Measurements from ENCODE around the gene CDH13.

DNA sequence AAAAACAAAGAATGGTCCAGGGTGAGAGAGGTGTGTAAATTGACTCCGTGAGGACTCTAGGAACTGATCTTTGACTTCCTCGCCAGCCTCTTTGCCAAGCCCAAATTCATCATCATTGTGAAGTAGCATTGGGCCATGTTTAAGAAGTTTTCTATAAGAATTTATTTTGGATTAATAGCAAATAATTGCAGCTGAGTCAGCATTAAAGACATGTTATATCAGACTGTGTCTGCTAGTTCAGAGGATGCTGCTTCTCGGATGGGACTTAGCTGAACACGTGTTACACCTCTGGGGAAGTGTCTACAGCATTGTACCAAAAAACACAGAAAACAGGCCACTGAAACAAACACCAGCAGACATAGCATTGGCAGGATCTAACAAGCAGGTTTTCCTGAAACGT lies 366.6 kb downstream of the CDH13 start:
- TF ChIP-seq, protein P1, sequence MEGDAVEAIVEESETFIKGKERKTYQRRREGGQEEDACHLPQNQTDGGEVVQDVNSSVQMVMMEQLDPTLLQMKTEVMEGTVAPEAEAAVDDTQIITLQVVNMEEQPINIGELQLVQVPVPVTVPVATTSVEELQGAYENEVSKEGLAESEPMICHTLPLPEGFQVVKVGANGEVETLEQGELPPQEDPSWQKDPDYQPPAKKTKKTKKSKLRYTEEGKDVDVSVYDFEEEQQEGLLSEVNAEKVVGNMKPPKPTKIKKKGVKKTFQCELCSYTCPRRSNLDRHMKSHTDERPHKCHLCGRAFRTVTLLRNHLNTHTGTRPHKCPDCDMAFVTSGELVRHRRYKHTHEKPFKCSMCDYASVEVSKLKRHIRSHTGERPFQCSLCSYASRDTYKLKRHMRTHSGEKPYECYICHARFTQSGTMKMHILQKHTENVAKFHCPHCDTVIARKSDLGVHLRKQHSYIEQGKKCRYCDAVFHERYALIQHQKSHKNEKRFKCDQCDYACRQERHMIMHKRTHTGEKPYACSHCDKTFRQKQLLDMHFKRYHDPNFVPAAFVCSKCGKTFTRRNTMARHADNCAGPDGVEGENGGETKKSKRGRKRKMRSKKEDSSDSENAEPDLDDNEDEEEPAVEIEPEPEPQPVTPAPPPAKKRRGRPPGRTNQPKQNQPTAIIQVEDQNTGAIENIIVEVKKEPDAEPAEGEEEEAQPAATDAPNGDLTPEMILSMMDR (IDR thresholded peaks at IDR 0.05), result no peak
- no peak for TF ChIP-seq POLR2A (IDR thresholded peaks at IDR 0.05)
- TF ChIP-seq EP300 (IDR thresholded peaks at IDR 0.05), result no peak
